A673 (cell line): ENCODE measurements around the gene GLCE. TPM values are rescaled to one million over a fixed set of nuclear protein-coding genes. Genes with fewer than 3 reads are reported as not detected.

ENCODE experiments used
- BruUV-seq: library from RNA; stranded (reverse); fragments of 400-500 nt; replicated peaks from 2 replicates; lab custom pipeline; 2021; lab: Mats Ljungman, UMichigan
- CTCF ChIA-PET: fragments of 300-600 bp; sonication (Branson Sonifier 250); formaldehyde crosslinking; loops from one replicate; lab custom pipeline; 2022; ENCODE audit warnings: antibody characterized with exemption; lab: Charles Lee
- POLR2A ChIA-PET: fragments of 300-600 bp; sonication (Branson Sonifier 250); formaldehyde crosslinking; loops from one replicate; lab custom pipeline; 2022; ENCODE audit warnings: antibody characterized with exemption; ENCODE audit not compliant: low non-redundant PET; lab: Charles Lee
- DNase-seq: peaks from one replicate; pipeline ENCODE4 v3.0.0-alpha.2; 2015; ENCODE audit warnings: low spot score
- H3K27ac ChIP-seq: fragments of 200-600 bp; sonication (generic); 2 replicates; pipeline ENCODE4 v1.5.1; 2016; ENCODE audit warnings: mixed run types, low read depth, mild to moderate bottlenecking, mixed read lengths, antibody characterized with exemption, low read length; ENCODE audit not compliant: poor library complexity, severe bottlenecking
- H3K27me3 ChIP-seq: fragments of 200-600 bp; sonication (generic); replicated peaks from 2 replicates; pipeline ENCODE4 v1.6.1; 2017; ENCODE audit warnings: mixed run types, low read depth, mild to moderate bottlenecking, mixed read lengths, antibody characterized with exemption, low read length; ENCODE audit not compliant: insufficient read depth, poor library complexity
- H3K36me3 ChIP-seq: fragments of 200-600 bp; sonication (generic); 2 replicates; pipeline ENCODE4 v1.6.1; 2016; ENCODE audit warnings: mixed run types, mild to moderate bottlenecking, mixed read lengths, antibody characterized with exemption, low read length; ENCODE audit not compliant: insufficient read depth, poor library complexity, severe bottlenecking
- H3K4me1 ChIP-seq: fragments of 200-600 bp; sonication (generic); 2 replicates; pipeline ENCODE4 v1.6.1; 2017; ENCODE audit warnings: mixed run types, mild to moderate bottlenecking, mixed read lengths, antibody characterized with exemption, low read length; ENCODE audit not compliant: insufficient read depth, poor library complexity, severe bottlenecking
- H3K4me3 ChIP-seq: fragments of 200-600 bp; sonication (generic); 2 replicates; pipeline ENCODE4 v1.5.1; 2016; ENCODE audit warnings: low read depth, mixed run types, mild to moderate bottlenecking, mixed read lengths, low read length; ENCODE audit not compliant: poor library complexity, severe bottlenecking
- H3K9me3 ChIP-seq: fragments of 200-600 bp; sonication (generic); 2 replicates; pipeline ENCODE4 v1.6.1; 2016; ENCODE audit warnings: mixed run types, low read depth, mild to moderate bottlenecking, mixed read lengths, antibody characterized with exemption, low read length; ENCODE audit not compliant: poor library complexity, severe bottlenecking
- EZH2 ChIP-seq: fragments of 200-600 bp; sonication (generic); IDR thresholded peaks from 2 replicates; pipeline ENCODE4 v1.6.1; 2017; ENCODE audit warnings: borderline replicate concordance, low read depth, mild to moderate bottlenecking, mixed read lengths, antibody characterized with exemption, low read length; ENCODE audit not compliant: poor library complexity, severe bottlenecking
- intact Hi-C: fragments of 100-400 bp; cut with micrococcal nuclease; formaldehyde crosslinking; loops from one replicate; pipeline ENCODE4 v1.10.0; 2022; ENCODE audit not compliant: unreplicated experiment
- total RNA-seq: library from RNA; stranded (reverse); gene quantifications from 2 replicates; pipeline ENCODE4 v1.2.3, GENCODE V29; 2021
- TF ChIP-seq, protein P1 (sequence below): fragments of 300-800, 200-600 bp; sonication (generic); conservative IDR thresholded peaks from 2 replicates; pipeline ENCODE4 v1.5.1; 2017; ENCODE audit warnings: low read depth, mild to moderate bottlenecking, antibody characterized with exemption, low read length, moderate library complexity, mixed read lengths

The GLCE gene
- total RNA-seq, 1 experiment from 2014 or later: 44.6 TPM

DNA sequence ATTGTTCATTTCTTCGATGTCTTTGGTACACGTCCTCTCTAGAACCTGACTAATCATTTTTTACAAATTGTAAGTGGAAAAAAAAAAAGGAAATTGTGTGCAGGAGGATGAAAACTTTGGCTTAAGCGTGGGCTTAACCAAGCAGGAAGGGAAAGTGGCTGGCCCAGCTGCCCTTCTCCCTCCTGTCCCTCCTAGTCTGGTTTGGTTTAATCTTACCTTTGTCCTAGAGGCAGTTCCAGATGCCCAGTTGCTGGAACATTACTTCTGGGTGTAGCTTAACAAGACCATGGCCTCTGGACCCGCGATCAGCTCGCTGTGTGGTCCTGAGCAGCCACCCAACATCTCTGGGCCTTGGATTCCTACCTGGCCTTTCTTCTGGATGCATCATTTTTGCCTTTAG, 153.7 kb downstream of the GLCE start:
- H3K27ac ChIP-seq: no peak overlapping the region
- intact Hi-C loops: no loop called here
- H3K4me3 ChIP-seq: no peak overlapping the region
- ChIA-PET POLR2A (no interaction called here), CTCF (no interaction called here)
- BruUV-seq: no TSS peak
- no peaks in the 10 kb centered on the region for H3K27me3 ChIP-seq
- no peak for DNase-seq
- TF ChIP-seq, protein P1, sequence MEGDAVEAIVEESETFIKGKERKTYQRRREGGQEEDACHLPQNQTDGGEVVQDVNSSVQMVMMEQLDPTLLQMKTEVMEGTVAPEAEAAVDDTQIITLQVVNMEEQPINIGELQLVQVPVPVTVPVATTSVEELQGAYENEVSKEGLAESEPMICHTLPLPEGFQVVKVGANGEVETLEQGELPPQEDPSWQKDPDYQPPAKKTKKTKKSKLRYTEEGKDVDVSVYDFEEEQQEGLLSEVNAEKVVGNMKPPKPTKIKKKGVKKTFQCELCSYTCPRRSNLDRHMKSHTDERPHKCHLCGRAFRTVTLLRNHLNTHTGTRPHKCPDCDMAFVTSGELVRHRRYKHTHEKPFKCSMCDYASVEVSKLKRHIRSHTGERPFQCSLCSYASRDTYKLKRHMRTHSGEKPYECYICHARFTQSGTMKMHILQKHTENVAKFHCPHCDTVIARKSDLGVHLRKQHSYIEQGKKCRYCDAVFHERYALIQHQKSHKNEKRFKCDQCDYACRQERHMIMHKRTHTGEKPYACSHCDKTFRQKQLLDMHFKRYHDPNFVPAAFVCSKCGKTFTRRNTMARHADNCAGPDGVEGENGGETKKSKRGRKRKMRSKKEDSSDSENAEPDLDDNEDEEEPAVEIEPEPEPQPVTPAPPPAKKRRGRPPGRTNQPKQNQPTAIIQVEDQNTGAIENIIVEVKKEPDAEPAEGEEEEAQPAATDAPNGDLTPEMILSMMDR: no peak
- TF ChIP-seq EZH2: no peak
- peaks cover 16% of the 10 kb centered on the region for H3K4me1 ChIP-seq
- no peaks in the 10 kb centered on the region for H3K36me3 ChIP-seq
- no peaks in the 10 kb centered on the region for H3K9me3 ChIP-seq

DNA sequence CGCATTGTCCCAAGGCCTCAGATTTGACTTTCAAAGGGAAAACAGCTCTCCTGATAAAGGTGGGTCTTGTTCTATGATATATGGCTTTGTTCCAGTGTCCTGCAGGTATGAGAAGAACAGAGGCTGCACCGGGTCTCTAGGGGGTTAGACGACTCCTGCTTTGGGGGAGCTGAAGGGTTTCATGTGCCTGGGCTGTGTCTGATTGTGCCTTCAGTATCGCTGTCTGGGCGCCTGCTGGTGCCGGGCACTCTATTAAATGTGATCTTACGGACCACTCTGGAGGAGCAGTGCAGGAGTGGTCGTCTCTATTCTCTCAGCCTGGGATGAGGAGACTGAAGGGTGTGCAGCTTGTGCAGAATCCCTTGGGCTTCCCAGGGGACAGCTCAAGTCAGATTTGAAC, 154.3 kb downstream of the GLCE start:
- no peaks in the 10 kb centered on the region for H3K9me3 ChIP-seq
- BruUV-seq: no TSS peak
- H3K36me3 ChIP-seq: no peaks in the 10 kb centered on the region
- no peak overlapping the region for H3K4me3 ChIP-seq
- intact Hi-C loops: no loop called here
- DNase-seq: no peak
- CTCF ChIA-PET: no interaction called here
- no peak for TF ChIP-seq EZH2
- TF ChIP-seq, protein P1: no peak
- peaks cover 22% of the 10 kb centered on the region for H3K4me1 ChIP-seq
- POLR2A ChIA-PET: no interaction called here
- H3K27ac ChIP-seq: no peak overlapping the region
- no peaks in the 10 kb centered on the region for H3K27me3 ChIP-seq

DNA sequence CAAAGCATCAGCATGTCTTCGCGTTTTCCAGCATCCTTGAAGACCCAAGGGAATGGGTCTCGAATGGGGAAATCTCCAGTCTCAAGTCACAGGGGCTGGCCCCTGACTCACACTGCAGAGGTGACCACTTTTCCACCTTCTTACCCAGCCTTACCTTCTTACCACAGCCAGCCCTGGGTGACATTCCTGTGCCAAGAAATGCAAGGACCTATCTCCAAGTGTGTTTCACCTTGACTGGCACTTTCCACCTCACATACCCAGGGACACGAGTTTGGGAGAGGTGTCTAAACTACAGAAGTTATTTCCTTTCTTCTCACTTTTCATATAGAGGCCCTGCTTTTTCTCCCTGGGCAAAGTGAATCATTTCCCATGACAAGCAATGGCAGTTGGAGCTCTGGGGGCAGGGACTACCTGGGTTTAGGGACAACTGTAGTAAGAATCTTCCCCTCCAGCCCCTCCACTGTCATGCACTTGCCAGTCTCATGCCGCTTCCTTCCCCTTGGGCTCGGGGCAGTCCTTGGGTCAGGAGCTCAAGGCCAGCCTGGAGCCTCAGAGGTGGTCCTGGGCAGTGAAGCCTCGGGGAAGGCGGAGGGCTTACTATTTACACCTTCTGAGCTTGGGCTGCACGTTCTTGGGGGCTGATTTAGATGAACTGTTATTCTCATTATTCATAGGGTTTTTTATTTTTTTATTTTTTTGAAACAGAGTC, 155.1 kb downstream of the GLCE start:
- Histone ChIP-seq H3K27me3 (no peaks in the 10 kb centered on the region), H3K4me3 (no peak overlapping the region), H3K27ac (no peak overlapping the region), H3K9me3 (no peaks in the 10 kb centered on the region), H3K36me3 (no peaks in the 10 kb centered on the region), H3K4me1 (peaks cover 30% of the 10 kb centered on the region)
- no TSS peak for BruUV-seq
- TF ChIP-seq, protein P1: no peak
- no peak for TF ChIP-seq EZH2
- intact Hi-C loops: no loop called here
- POLR2A ChIA-PET: no interaction called here
- CTCF ChIA-PET: no interaction called here
- DNase-seq: no peak
